Measurements from ENCODE around the gene ELP4. TPM values are rescaled to one million over a fixed set of nuclear protein-coding genes. Genes with fewer than 3 reads are reported as not detected.
"Not testable (repeated sequence)": the region's sequence is repeated elsewhere in the genome, so short reads cannot be mapped to it uniquely, and the experiment has no call there.

ELP4 gene
- total RNA-seq, 1 experiment from 2014 or later, result 19.4 TPM

DNA sequence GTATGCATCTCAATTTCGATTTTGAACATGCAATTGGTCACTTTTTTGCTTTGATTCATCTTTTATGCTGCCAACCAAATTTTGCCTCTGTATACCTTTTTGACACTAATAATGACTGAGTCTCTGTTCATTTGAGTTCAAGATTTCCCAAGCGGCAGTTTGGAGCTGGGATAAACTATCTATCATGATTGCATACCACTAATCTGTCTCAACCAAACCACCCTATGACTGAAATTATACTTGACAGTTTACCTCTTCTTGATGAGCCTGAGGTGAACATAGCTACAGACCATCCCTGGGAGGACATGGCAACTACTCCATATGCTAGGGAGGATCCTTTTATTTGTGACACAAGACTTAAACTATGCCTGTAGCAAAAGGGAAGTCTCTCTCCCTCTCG, 155.4 kb downstream of the ELP4 start:
- POLR2A ChIA-PET (ENCODE audit: unreplicated experiment), result no interaction called here
- intact Hi-C loops (cut with micrococcal nuclease), result no loop called here
- Histone ChIP-seq H3K36me3 (ENCODE audit: low read depth, low read length) (no peaks in the 10 kb centered on the region), H3K4me2 (ENCODE audit: low read length) (no peak overlapping the region), H4K20me1 (ENCODE audit: low read length) (no peaks in the 10 kb centered on the region), H2AFZ (ENCODE audit: low read length) (no peak overlapping the region), H3K27ac (ENCODE audit: low read length) (no peak overlapping the region), H3K9ac (ENCODE audit: low read length) (no peak overlapping the region), H3K9me3 (ENCODE audit: low read length) (no peaks in the 10 kb centered on the region), H3K27me3 (ENCODE audit: low read length) (no peaks in the 10 kb centered on the region), H3K4me1 (ENCODE audit: insufficient read depth, low read length) (no peaks in the 10 kb centered on the region), H3K79me2 (ENCODE audit: low read length) (no peaks in the 10 kb centered on the region), H3K9me2 (replicated peaks; ENCODE audit: low read length) (no peaks in the 10 kb centered on the region), H3K4me3 (ENCODE audit: low read length) (no peak overlapping the region), H3F3A (ENCODE audit: low read length, unreplicated experiment) (no peaks in the 10 kb centered on the region)
- CTCF ChIA-PET, result no interaction called here
- no peak for DNase-seq
- ATAC-seq, result no peak
- no TSS peak for BruUV-seq (replicated peaks)
- TF ChIP-seq CTCF (conservative IDR thresholded peaks at IDR 0.05; ENCODE audit: low read depth, low read length), result no peak
- TF ChIP-seq EZH2phosphoT487 (IDR thresholded peaks at IDR 0.05; ENCODE audit: borderline replicate concordance, low read length), result no peak
- TF ChIP-seq EZH2 (IDR thresholded peaks at IDR 0.05; ENCODE audit: low read length, unreplicated experiment), result no peak

DNA sequence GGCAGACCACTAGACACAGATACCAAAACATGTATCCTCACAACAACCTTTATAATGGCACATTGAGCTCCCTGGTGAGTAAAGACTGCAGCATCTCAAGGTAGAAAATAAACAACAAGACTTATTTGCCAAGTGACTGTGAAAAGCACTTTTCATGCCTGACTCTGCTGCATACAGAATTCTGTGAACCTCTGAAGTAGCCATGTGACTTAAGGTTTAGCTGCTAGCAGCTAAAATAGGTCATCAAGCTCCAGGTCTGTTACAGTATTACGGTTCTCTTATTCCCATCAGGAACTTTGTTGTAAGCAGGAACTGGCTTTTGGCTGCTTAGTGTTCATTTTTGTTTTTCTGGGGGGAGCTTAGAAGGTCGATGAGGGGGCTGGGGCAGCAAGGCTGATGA, 162.1 kb downstream of the ELP4 start:
- DNase-seq (no peak), ATAC-seq (no peak)
- TF ChIP-seq EZH2phosphoT487 (IDR thresholded peaks at IDR 0.05; ENCODE audit: borderline replicate concordance, low read length) (no peak), EZH2 (IDR thresholded peaks at IDR 0.05; ENCODE audit: low read length, unreplicated experiment) (no peak), CTCF (conservative IDR thresholded peaks at IDR 0.05; ENCODE audit: low read depth, low read length) (no peak)
- Histone ChIP-seq H3K27me3 (ENCODE audit: low read length) (no peaks in the 10 kb centered on the region), H3F3A (ENCODE audit: low read length, unreplicated experiment) (no peaks in the 10 kb centered on the region), H3K9ac (ENCODE audit: low read length) (no peak overlapping the region), H3K9me2 (replicated peaks; ENCODE audit: low read length) (no peaks in the 10 kb centered on the region), H3K4me3 (ENCODE audit: low read length) (no peak overlapping the region), H4K20me1 (ENCODE audit: low read length) (no peaks in the 10 kb centered on the region), H3K4me1 (ENCODE audit: insufficient read depth, low read length) (no peaks in the 10 kb centered on the region), H3K9me3 (ENCODE audit: low read length) (no peaks in the 10 kb centered on the region), H3K4me2 (ENCODE audit: low read length) (no peak overlapping the region), H3K79me2 (ENCODE audit: low read length) (no peaks in the 10 kb centered on the region), H3K36me3 (ENCODE audit: low read depth, low read length) (no peaks in the 10 kb centered on the region), H3K27ac (ENCODE audit: low read length) (no peak overlapping the region), H2AFZ (ENCODE audit: low read length) (no peak overlapping the region)
- POLR2A ChIA-PET (ENCODE audit: unreplicated experiment), result no interaction called here
- intact Hi-C loops (cut with micrococcal nuclease), result no loop called here
- BruUV-seq (replicated peaks), result no TSS peak
- CTCF ChIA-PET, result no interaction called here

DNA sequence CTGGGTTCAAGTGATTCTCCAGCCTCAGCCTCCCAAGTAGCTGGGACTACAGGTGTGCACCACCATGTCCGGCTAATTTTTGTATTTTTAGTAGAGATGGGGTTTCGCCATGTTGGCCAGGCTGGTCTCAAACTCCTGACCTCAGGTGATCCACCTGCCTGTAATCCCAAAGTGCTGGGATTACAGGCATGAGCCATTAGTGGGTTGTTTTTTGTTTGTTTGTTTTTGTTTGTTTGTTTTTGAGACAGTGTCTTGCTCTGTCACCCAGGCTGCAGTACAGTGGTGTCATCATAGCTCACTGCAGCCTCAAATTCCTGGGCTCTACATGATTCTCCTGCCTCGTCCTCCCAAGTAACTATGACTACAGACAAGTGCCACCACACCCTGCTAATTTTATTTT, 163.5 kb downstream of the ELP4 start:
- H3K79me2 ChIP-seq (ENCODE audit: low read length); H3K9me2 ChIP-seq (replicated peaks; ENCODE audit: low read length); H3K4me1 ChIP-seq (ENCODE audit: insufficient read depth, low read length); H3K9ac ChIP-seq (ENCODE audit: low read length); intact Hi-C loops (cut with micrococcal nuclease); H4K20me1 ChIP-seq (ENCODE audit: low read length); POLR2A ChIA-PET (ENCODE audit: unreplicated experiment); H3F3A ChIP-seq (ENCODE audit: low read length, unreplicated experiment); H3K27me3 ChIP-seq (ENCODE audit: low read length); H3K9me3 ChIP-seq (ENCODE audit: low read length); H3K4me2 ChIP-seq (ENCODE audit: low read length); ATAC-seq; H2AFZ ChIP-seq (ENCODE audit: low read length); H3K4me3 ChIP-seq (ENCODE audit: low read length); DNase-seq; H3K36me3 ChIP-seq (ENCODE audit: low read depth, low read length); H3K27ac ChIP-seq (ENCODE audit: low read length); CTCF ChIA-PET; BruUV-seq (replicated peaks): not testable (repeated sequence)

All from PC-3 (cell line).